GM12878 (cell line): Measurements from ENCODE around the gene AFAP1. TPM values are rescaled to one million over a fixed set of nuclear protein-coding genes. Genes with fewer than 3 reads are reported as not detected.

Experiments used
- ATAC-seq: fragments of 200-7000 bp; cut with Tn5 transposase; 3 replicates; pipeline ENCODE4 v1.9.1; 2020; ENCODE audit warnings: mild to moderate bottlenecking, moderate library complexity
- BruUV-seq: library from RNA; stranded (reverse); fragments of 400-500 nt; replicated peaks from 2 replicates; lab custom pipeline; 2021; lab: Mats Ljungman, UMichigan
- CTCF ChIA-PET: fragments of 300-600 bp; sonication (Branson Sonifier 250); formaldehyde crosslinking; extraction: SDS; loops from one replicate; lab custom pipeline; 2021; ENCODE audit warnings: inconsistent platforms; lab: Yijun Ruan, JAX
- POLR2A ChIA-PET: fragments of 350-600 bp; formaldehyde crosslinking; extraction: SDS; loops from one replicate; lab custom pipeline; 2021; ENCODE audit warnings: inconsistent platforms; lab: Charles Lee
- RAD21 ChIA-PET: fragments of 300-600 bp; sonication (Branson Sonifier 250); formaldehyde crosslinking; loops from one replicate; lab custom pipeline; 2023; ENCODE audit warnings: antibody characterized with exemption; ENCODE audit not compliant: unreplicated experiment; lab: Charles Lee
- SMC1A ChIA-PET: fragments of 300-600 bp; sonication (Branson Sonifier 250); formaldehyde crosslinking; loops from one replicate; lab custom pipeline; 2023; ENCODE audit not compliant: unreplicated experiment, uncharacterized antibody; lab: Charles Lee
- DNase-seq: peaks from one replicate; pipeline ENCODE4 v3.0.0-alpha.2; 2011; ENCODE audit warnings: low read depth, low spot score
- FAIRE-seq: peaks from 3 replicates; lab custom pipeline; 2011; peaks lifted over from hg19 to GRCh38; lab: Jason Lieb, UNC
- H2AFZ ChIP-seq: 2 replicates; pipeline ENCODE4 v1.6.0; 2011; ENCODE audit warnings: low read depth, low read length, control low read depth; ENCODE audit not compliant: control insufficient read depth
- H3K27ac ChIP-seq: 2 replicates; pipeline ENCODE4 v1.5.1; 2011; ENCODE audit warnings: control low read depth; ENCODE audit not compliant: control insufficient read depth, insufficient read depth
- H3K27me3 ChIP-seq, 2 experiments: replicated peaks in 1 of 2; 2 replicates each; pipeline versions ENCODE4 v1.6.0 to v1.6.1; 2011; ENCODE audit warnings: low read length in 1 of 2; ENCODE audit not compliant: control insufficient read depth in 2 of 2, insufficient read depth in 2 of 2
- H3K36me3 ChIP-seq, 2 experiments: 2 replicates each; pipeline ENCODE4 v1.5.1; 2011; ENCODE audit warnings: low read length in 1 of 2; ENCODE audit not compliant: control insufficient read depth in 2 of 2, insufficient read depth in 2 of 2
- H3K4me1 ChIP-seq: 2 replicates; pipeline ENCODE4 v1.6.1; 2011; ENCODE audit warnings: mild to moderate bottlenecking, low read length, moderate library complexity, mixed read lengths; ENCODE audit not compliant: control insufficient read depth, insufficient read depth
- H3K4me2 ChIP-seq: 2 replicates; pipeline ENCODE4 v1.6.0; 2011; ENCODE audit warnings: control low read depth; ENCODE audit not compliant: control insufficient read depth, insufficient read depth
- H3K4me3 ChIP-seq: fragments of 200-600 bp; sonication (generic); 2 replicates; pipeline ENCODE4 v1.5.1; 2016
- H3K79me2 ChIP-seq: 2 replicates; pipeline ENCODE4 v1.6.0; 2011; ENCODE audit warnings: low read length; ENCODE audit not compliant: control insufficient read depth, insufficient read depth
- H3K9ac ChIP-seq: 2 replicates; pipeline ENCODE4 v1.8.0; 2011; ENCODE audit warnings: low read length, control low read depth, mixed read lengths; ENCODE audit not compliant: control insufficient read depth, insufficient read depth
- H3K9me3 ChIP-seq: replicated peaks from 3 replicates; pipeline ENCODE4 v1.5.1; 2011; ENCODE audit warnings: mild to moderate bottlenecking, low read length; ENCODE audit not compliant: control insufficient read depth, insufficient read depth
- H4K20me1 ChIP-seq: 2 replicates; pipeline ENCODE4 v1.6.0; 2011; ENCODE audit not compliant: control insufficient read depth, insufficient read depth
- BHLHE40 ChIP-seq, 2 experiments: fragments of 450-650 bp in 1 of 2; IDR thresholded peaks; 2 replicates each; pipeline ENCODE4 v1.6.1; 2011 to 2017; ENCODE audit warnings: low read depth in 2 of 2, borderline replicate concordance in 1 of 2, improper control_type of control experiment in 1 of 2, low read length in 1 of 2, mild to moderate bottlenecking in 1 of 2
- CBX3 ChIP-seq: fragments of 200-600 bp; sonication (generic); IDR thresholded peaks from 2 replicates; pipeline ENCODE4 v1.6.1; 2016; ENCODE audit warnings: low read depth, borderline replicate concordance
- CHD1 ChIP-seq: IDR thresholded peaks from 2 replicates; pipeline ENCODE4 v1.6.1; 2012; ENCODE audit warnings: low read depth, low read length, improper control_type of control experiment
- CREB1 ChIP-seq: IDR thresholded peaks from 2 replicates; pipeline ENCODE4 v1.6.1; 2012; ENCODE audit warnings: low read depth, mild to moderate bottlenecking, inconsistent platforms
- CREM ChIP-seq: IDR thresholded peaks from 2 replicates; pipeline ENCODE4 v1.6.1; 2014; ENCODE audit warnings: antibody characterized with exemption, low read depth
- GATAD2B ChIP-seq: fragments of 450-650 bp; conservative IDR thresholded peaks from 2 replicates; pipeline ENCODE4 v1.6.1; 2017; ENCODE audit warnings: low read depth, mild to moderate bottlenecking, moderate library complexity
- HDGF ChIP-seq: fragments of 450-650 bp; IDR thresholded peaks from 2 replicates; pipeline ENCODE4 v1.6.1; 2016; ENCODE audit warnings: antibody characterized with exemption
- IKZF1 ChIP-seq: fragments of 450-650 bp; conservative IDR thresholded peaks from 2 replicates; pipeline ENCODE4 v1.6.1; 2017; ENCODE audit warnings: antibody characterized with exemption, mild to moderate bottlenecking
- LARP7 ChIP-seq: fragments of 450-650 bp; IDR thresholded peaks from 2 replicates; pipeline ENCODE4 v1.6.1; 2017; ENCODE audit warnings: mild to moderate bottlenecking
- MTA2 ChIP-seq: fragments of 450-650 bp; IDR thresholded peaks from 2 replicates; pipeline ENCODE4 v1.6.1; 2016; ENCODE audit warnings: low read depth, mild to moderate bottlenecking, moderate library complexity
- POLR2AphosphoS2 ChIP-seq: IDR thresholded peaks from 2 replicates; pipeline ENCODE4 v1.6.1; 2011; ENCODE audit warnings: low read depth, mild to moderate bottlenecking, low read length, improper control_type of control experiment, moderate library complexity
- YY1 ChIP-seq: IDR thresholded peaks from 2 replicates; pipeline ENCODE4 v1.6.1; 2011; ENCODE audit warnings: low read depth, mild to moderate bottlenecking, low read length
- WGBS: methylation state at CpG from one replicate; pipeline ENCODE4 v1.1.6; 2016; ENCODE audit warnings: low lambda C conversion rate; ENCODE audit not compliant: insufficient replicate concordance, insufficient coverage; ENCODE audit errors: missing lambda C conversion rate; 5-methylcytosine and 5-hydroxymethylcytosine counted together
- in situ Hi-C: fragments of 300-500 bp; cut with MboI; formaldehyde crosslinking; loops from 9 replicates; pipeline ENCODE4 v1.14.3; 2018; ENCODE audit warnings: mixed read lengths
- intact Hi-C: fragments of 100-400 bp; cut with micrococcal nuclease; formaldehyde crosslinking; loops from one replicate; pipeline ENCODE4 v1.14.2; 2022; ENCODE audit not compliant: unreplicated experiment
- polyA plus RNA-seq, 11 experiments: library from polyadenylated mRNA; depleted of rRNA in 4 of 11; unstranded in 6 of 11; stranded (reverse) in 5 of 11; fragments of >200 nt; fragmentation: Nextera tagmentation in 4 of 11; fragmentation: Illumina TruSeq in 1 of 11; extraction: Ambion mirVana in 4 of 11; extraction: Trizol in 1 of 11; gene quantifications; 1 replicate in 1 of 11; 2 replicates in 10 of 11; pipeline versions ENCODE4 v1.2.1 to v1.2.3, GENCODE V29; 2011 to 2016; ENCODE audit warnings: inconsistent platforms in 2 of 11, missing spikeins in 2 of 11, low read depth in 1 of 11
- total RNA-seq, 4 experiments: library from RNA; depleted of rRNA in 3 of 4; stranded (reverse); fragments of >200 nt in 3 of 4; fragmentation: Illumina TruSeq in 1 of 4; extraction: Trizol in 1 of 4; gene quantifications; 2 replicates each; pipeline versions ENCODE4 v1.2.1 to v1.2.3, GENCODE V29; 2013 to 2021
- TF ChIP-seq, protein P1 (sequence below): IDR thresholded peaks from 2 replicates; pipeline ENCODE4 v1.6.1; 2011; ENCODE audit warnings: low read depth, low read length, improper control_type of control experiment, borderline replicate concordance

Gene AFAP1
- total and polyA plus RNA-seq, 10 of the 15 experiments (the other 5 are each of a cell fraction or from before 2014, with no cell fraction given) = 0.02 to 0.23 (median 0.09) TPM; not detected in 1

DNA sequence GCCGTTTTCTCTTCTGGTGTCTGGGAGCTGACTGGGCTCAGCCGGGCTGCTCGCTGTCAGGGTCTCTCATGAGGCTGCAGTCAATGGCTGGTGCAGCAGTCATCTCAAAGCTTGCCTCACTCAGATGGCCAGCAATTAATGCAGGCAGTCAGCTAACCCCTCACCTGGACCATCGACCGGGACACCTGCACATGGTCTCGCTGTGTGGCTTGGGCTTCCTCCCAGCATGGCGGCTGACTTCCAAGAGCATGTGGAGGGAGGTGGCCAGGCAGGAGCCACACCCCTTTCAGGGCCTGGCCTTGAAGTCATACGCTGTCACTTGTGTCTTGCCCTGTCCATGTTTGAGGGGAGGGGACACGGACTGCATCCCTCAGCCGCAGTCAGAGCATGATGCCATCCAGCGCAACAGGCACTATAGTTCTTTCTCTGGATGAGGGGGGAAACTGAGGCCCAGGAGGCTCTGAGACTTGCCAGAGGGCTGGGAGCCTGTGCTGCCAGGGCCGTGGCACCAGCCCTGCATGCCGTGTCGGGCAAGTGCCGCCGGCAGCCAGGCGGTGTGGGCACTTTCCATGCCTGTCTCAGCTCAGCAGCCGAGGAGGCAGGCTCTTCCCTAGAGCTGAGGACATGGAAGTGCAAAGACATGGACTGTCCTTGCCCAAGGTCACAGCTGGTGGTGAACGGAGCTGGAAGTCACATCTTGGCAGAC, 201.8 kb downstream of the AFAP1 start:
- Histone ChIP-seq H3K9me3 (no peaks in the 10 kb centered on the region), H3K79me2 (no peaks in the 10 kb centered on the region), H2AFZ (no peak overlapping the region), H3K27me3 (no peaks in the 10 kb centered on the region; a peak in 2 of 4 replicates), H3K4me2 (no peak overlapping the region), H3K9ac (no peak overlapping the region), H3K4me3 (no peak overlapping the region), H4K20me1 (no peaks in the 10 kb centered on the region), H3K27ac (no peak overlapping the region), H3K4me1 (no peaks in the 10 kb centered on the region), H3K36me3 (no peaks in the 10 kb centered on the region)
- TF ChIP-seq CHD1 = no peak
- TF ChIP-seq GATAD2B = no peak
- TF ChIP-seq CBX3 = no peak
- TF ChIP-seq MTA2 = no peak
- TF ChIP-seq, protein P1, sequence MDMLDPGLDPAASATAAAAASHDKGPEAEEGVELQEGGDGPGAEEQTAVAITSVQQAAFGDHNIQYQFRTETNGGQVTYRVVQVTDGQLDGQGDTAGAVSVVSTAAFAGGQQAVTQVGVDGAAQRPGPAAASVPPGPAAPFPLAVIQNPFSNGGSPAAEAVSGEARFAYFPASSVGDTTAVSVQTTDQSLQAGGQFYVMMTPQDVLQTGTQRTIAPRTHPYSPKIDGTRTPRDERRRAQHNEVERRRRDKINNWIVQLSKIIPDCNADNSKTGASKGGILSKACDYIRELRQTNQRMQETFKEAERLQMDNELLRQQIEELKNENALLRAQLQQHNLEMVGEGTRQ = no peak
- TF ChIP-seq IKZF1 = no peak
- TF ChIP-seq BHLHE40 (IDR thresholded peaks at IDR 0.05; ENCODE audit: borderline replicate concordance in 1 of 2, low read depth in 2 of 2, low read length in 1 of 2) = no peak
- TF ChIP-seq LARP7 = no peak
- no peak for TF ChIP-seq CREM
- TF ChIP-seq CREB1 = no peak
- TF ChIP-seq HDGF = no peak
- TF ChIP-seq YY1 = no peak
- no peak for TF ChIP-seq POLR2AphosphoS2
- FAIRE-seq (no peak), DNase-seq (no peak), ATAC-seq (no peak)
- RAD21 ChIA-PET = no interaction called here
- CTCF ChIA-PET = no interaction called here
- SMC1A ChIA-PET = no interaction called here
- no TSS peak for BruUV-seq
- intact Hi-C loops = no loop called here
- POLR2A ChIA-PET = no interaction called here
- in situ Hi-C loops = no loop called here
- 61% methylated on average over 18 of the region's 19 CpGs for WGBS
